Astrocyte of the cerebellum (primary cell): ENCODE results near the gene NDRG4.

Source experiments
- DNase-seq: peaks from one replicate; pipeline ENCODE4 v3.0.0-alpha.2; 2011; ENCODE audit warnings: low read depth
- H3K4me3 ChIP-seq: 2 replicates; pipeline ENCODE4 v1.5.1; 2011; ENCODE audit warnings: mild to moderate bottlenecking, low read depth, low read length, moderate library complexity
- CTCF ChIP-seq: IDR thresholded peaks from 2 replicates; pipeline ENCODE4 v1.5.1; 2012; ENCODE audit warnings: low read length, low read depth, moderate library complexity, mild to moderate bottlenecking; ENCODE audit errors: missing control alignments
- in situ Hi-C: cut with HindIII; loops from 2 replicates; pipeline ENCODE4 v1.10.0; 2017; ENCODE audit warnings: low sequenced_read_pairs

NDRG4 gene

GRCh38 chr16:58498341-58499091 is 1.4 kb upstream of the NDRG4 start:
- TF ChIP-seq CTCF = no peak
- no peak for DNase-seq

GRCh38 chr16:58499092-58499511 is 841 bp upstream of the NDRG4 start:
- TF ChIP-seq CTCF = no peak
- in situ Hi-C loops = no loop called here
- DNase-seq = no peak
- H3K4me3 ChIP-seq = no peak overlapping the region

More at GRCh38 chr16:58498341-58499091, 1.4 kb upstream of the NDRG4 start:
- in situ Hi-C loops = no loop called here
- H3K4me3 ChIP-seq = no peak overlapping the region

- H3K4me3 ChIP-seq = peak overlapping the region; percentile 49
- in situ Hi-C loops = no loop called here
- no peak for TF ChIP-seq CTCF
- DNase-seq = no peak
Measured at GRCh38 chr16:58500430-58501241, 693 bp downstream of the NDRG4 start.

GRCh38 chr16:58501242-58502131 is 1.5 kb downstream of the NDRG4 start:
- TF ChIP-seq CTCF = no peak
- in situ Hi-C loops = no loop called here
- peak overlapping the region; percentile 49 for H3K4me3 ChIP-seq
- DNase-seq = no peak

- no peak for TF ChIP-seq CTCF
- in situ Hi-C loops = no loop called here
Measured at GRCh38 chr16:58502217-58502921, 2.4 kb downstream of the NDRG4 start.

More at GRCh38 chr16:58502217-58502921, 2.4 kb downstream of the NDRG4 start:
- DNase-seq = no peak
- no peak overlapping the region for H3K4me3 ChIP-seq
